ENCODE results near the gene P2RY12. TPM values are rescaled to one million over a fixed set of nuclear protein-coding genes. Genes with fewer than 3 reads are reported as not detected.

P2RY12 gene
- total and polyA plus RNA-seq, 2 of the 8 experiments (the other 6 are each of a cell fraction or from before 2014, with no cell fraction given): not detected

GRCh38 chr3:151296226-151296625 lies 88.3 kb downstream of the P2RY12 start:
- no peaks in the 10 kb centered on the region for H3K79me2 ChIP-seq (ENCODE audit: control insufficient read depth in 1 of 2, insufficient read depth in 2 of 2, low read length in 2 of 2)
- H3K56ac ChIP-seq (replicated peaks; ENCODE audit: insufficient read length, low read depth, low read length): no peak overlapping the region
- no peak overlapping the region for H4K5ac ChIP-seq (ENCODE audit: insufficient read length, low read depth, low read length)
- no peak overlapping the region for H4K91ac ChIP-seq (replicated peaks; ENCODE audit: insufficient read length, low read length)
- H2BK15ac ChIP-seq (ENCODE audit: low read length): no peak overlapping the region
- H2BK120ac ChIP-seq (replicated peaks; ENCODE audit: low read depth, low read length): no peak overlapping the region
- TF ChIP-seq SAP30 (IDR thresholded peaks at IDR 0.05; ENCODE audit: insufficient read depth, insufficient replicate concordance, low read length) (no peak), TEAD4 (IDR thresholded peaks at IDR 0.05; ENCODE audit: low read depth, low read length) (peak; percentile 25; the same call in 1 of the 2 replicates), ASH2L (IDR thresholded peaks at IDR 0.05; ENCODE audit: low read length) (no peak), SP1 (IDR thresholded peaks at IDR 0.05; ENCODE audit: low read depth, low read length) (0 out of 2 replicates have a peak, but pooled peaks have one; percentile 27), ATF2 (IDR thresholded peaks at IDR 0.05; ENCODE audit: low read length) (no peak), CBX5 (IDR thresholded peaks at IDR 0.05; ENCODE audit: low read depth, low read length) (no peak)
- TF ChIP-seq, protein P1, sequence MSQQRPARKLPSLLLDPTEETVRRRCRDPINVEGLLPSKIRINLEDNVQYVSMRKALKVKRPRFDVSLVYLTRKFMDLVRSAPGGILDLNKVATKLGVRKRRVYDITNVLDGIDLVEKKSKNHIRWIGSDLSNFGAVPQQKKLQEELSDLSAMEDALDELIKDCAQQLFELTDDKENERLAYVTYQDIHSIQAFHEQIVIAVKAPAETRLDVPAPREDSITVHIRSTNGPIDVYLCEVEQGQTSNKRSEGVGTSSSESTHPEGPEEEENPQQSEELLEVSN (IDR thresholded peaks at IDR 0.05): no peak
- no peaks in the 10 kb centered on the region for H3K9me3 ChIP-seq (ENCODE audit: insufficient read depth in 2 of 2, low read depth in 1 of 2, low read length in 1 of 2)
- no peak overlapping the region for H2BK20ac ChIP-seq (ENCODE audit: low read length)
- CTCF ChIA-PET (ENCODE audit: partially characterized antibody): no interaction called here
- H2AK5ac ChIP-seq (ENCODE audit: low read depth, low read length): no peak overlapping the region
- H3K9ac ChIP-seq (replicated peaks in 1 of 4; ENCODE audit: extremely low read depth in 1 of 4, low read depth in 3 of 4, low read length in 3 of 4): no peak overlapping the region
- no peak overlapping the region for H3K14ac ChIP-seq (ENCODE audit: insufficient read length)
- H3K4me2 ChIP-seq (ENCODE audit: insufficient read depth in 1 of 2, low read depth in 2 of 2, low read length in 2 of 2): no peak overlapping the region
- FAIRE-seq (peak; percentile 39), DNase-seq (ENCODE audit: low read depth in 1 of 2, low spot score in 2 of 2) (no peak)
- H3K27me3 ChIP-seq (replicated peaks in 1 of 4; ENCODE audit: control insufficient read depth in 3 of 4, extremely low read depth in 1 of 4, insufficient read depth in 3 of 4, low read length in 3 of 4): no peaks in the 10 kb centered on the region
- H4K8ac ChIP-seq (ENCODE audit: extremely low read depth, insufficient read depth, low read length): no peak overlapping the region
- H3K18ac ChIP-seq (ENCODE audit: extremely low read depth, low read length): no peak overlapping the region
- no peak overlapping the region for H2BK5ac ChIP-seq (ENCODE audit: low read depth, low read length)
- H3K79me1 ChIP-seq (ENCODE audit: low read depth, low read length): no peaks in the 10 kb centered on the region
- peaks cover 0 to 5% (median 0%) of the 10 kb centered on the region in 4 experiments; a peak in 1 of 7 replicates for H3K4me1 ChIP-seq (replicated peaks in 1 of 4; ENCODE audit: control insufficient read depth in 3 of 4, insufficient read depth in 4 of 4, low read length in 3 of 4)
- no peaks in the 10 kb centered on the region for H4K20me1 ChIP-seq (replicated peaks in 1 of 2; ENCODE audit: control insufficient read depth in 1 of 2, insufficient read depth in 2 of 2, low read length in 2 of 2)
- H2AFZ ChIP-seq (ENCODE audit: low read length): no peak overlapping the region
- H3K23me2 ChIP-seq (ENCODE audit: low read depth, low read length): no peaks in the 10 kb centered on the region
- POLR2A ChIA-PET (ENCODE audit: partially characterized antibody): no interaction called here
- no peaks in the 10 kb centered on the region for H3K36me3 ChIP-seq (ENCODE audit: control insufficient read depth in 2 of 4, insufficient read depth in 4 of 4, low read length in 3 of 4)
- WGBS, 2 experiments (ENCODE audit: extremely low coverage in 1 of 2, insufficient coverage in 1 of 2, insufficient read length in 1 of 2, insufficient replicate concordance in 2 of 2, low coverage in 1 of 2, low lambda C conversion rate in 2 of 2, missing lambda C conversion rate in 1 of 2): 89% methylated on average over 3 of the region's 3 CpGs; no CpG with 5 or more reads in 1 of the 2 experiments
- H3K4ac ChIP-seq (replicated peaks; ENCODE audit: insufficient read length, low read depth, low read length): no peak overlapping the region
- H3K23ac ChIP-seq (ENCODE audit: insufficient read length): no peak overlapping the region
- no peak overlapping the region for H3K27ac ChIP-seq (ENCODE audit: low read depth, low read length)
- H2BK12ac ChIP-seq (ENCODE audit: low read depth, low read length): no peak overlapping the region
- no peak overlapping the region for H3K4me3 ChIP-seq (ENCODE audit: extremely low read depth in 1 of 4, insufficient read depth in 2 of 4, low read depth in 3 of 4, low read length in 4 of 4)

All from H1 (cell line).